ENCODE results near the gene SPHK2.

The SPHK2 gene

GRCh38 chr19:48668761-48669160 is 49.5 kb downstream of the SPHK2 start:
- H3K27ac ChIP-seq = no peak overlapping the region
- no peak for TF ChIP-seq CTCF (conservative IDR thresholded peaks at IDR 0.05)

- H3K27ac ChIP-seq = no peak overlapping the region
- no peak for TF ChIP-seq CTCF (conservative IDR thresholded peaks at IDR 0.05)
These were observed 50.8 kb downstream of the SPHK2 start for GRCh38 chr19:48669903-48670668.

- no peak for TF ChIP-seq CTCF (conservative IDR thresholded peaks at IDR 0.05)
These were observed 51.6 kb downstream of the SPHK2 start for GRCh38 chr19:48670699-48671445.

GRCh38 chr19:48671446-48671995 is 52.2 kb downstream of the SPHK2 start:
- no peak overlapping the region for H3K27ac ChIP-seq
- no peak for TF ChIP-seq CTCF (conservative IDR thresholded peaks at IDR 0.05)

More at GRCh38 chr19:48670699-48671445, 51.6 kb downstream of the SPHK2 start:
- H3K27ac ChIP-seq = no peak overlapping the region

GRCh38 chr19:48672994-48673393 is 53.7 kb downstream of the SPHK2 start, which contains the start of gene NTN5:
Gene NTN5, minus strand, starts transcription at chr19:48673017. Its CDS starts 2,031 bp downstream, at chr19:48670986.
- no peak for TF ChIP-seq CTCF (conservative IDR thresholded peaks at IDR 0.05)
- H3K27ac ChIP-seq = no peak within 1 kb of the TSS

GRCh38 chr19:48673436-48674100 is 54.3 kb downstream of the SPHK2 start:
- no peak overlapping the region for H3K27ac ChIP-seq
- no peak for TF ChIP-seq CTCF (conservative IDR thresholded peaks at IDR 0.05)
